ENCODE results near the gene TPP2. TPM values are rescaled to one million over a fixed set of nuclear protein-coding genes. Genes with fewer than 3 reads are reported as not detected.

TPP2 gene
- total RNA-seq, 1 experiment from 2014 or later: 52.6 TPM

DNA sequence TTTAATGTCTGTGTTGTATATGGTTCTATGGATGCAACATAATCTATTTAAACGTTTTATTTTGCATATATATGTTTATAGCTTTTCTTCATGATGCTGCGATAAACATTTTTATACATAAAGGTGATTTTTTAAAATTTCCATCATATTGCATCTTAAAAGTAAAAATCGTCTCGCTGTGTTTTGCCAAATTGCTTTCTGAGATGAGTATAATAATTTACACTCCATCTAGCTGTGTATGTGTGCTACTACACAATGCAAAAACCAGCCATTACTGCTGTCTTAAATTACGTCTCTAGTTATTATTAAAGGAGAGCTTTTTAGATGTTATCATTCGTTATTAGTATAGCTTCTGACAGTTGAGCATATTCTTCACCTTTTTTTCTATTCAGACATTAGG, 60.8 kb downstream of the TPP2 start:
- DNase-seq (ENCODE audit: low read depth): no peak

DNA sequence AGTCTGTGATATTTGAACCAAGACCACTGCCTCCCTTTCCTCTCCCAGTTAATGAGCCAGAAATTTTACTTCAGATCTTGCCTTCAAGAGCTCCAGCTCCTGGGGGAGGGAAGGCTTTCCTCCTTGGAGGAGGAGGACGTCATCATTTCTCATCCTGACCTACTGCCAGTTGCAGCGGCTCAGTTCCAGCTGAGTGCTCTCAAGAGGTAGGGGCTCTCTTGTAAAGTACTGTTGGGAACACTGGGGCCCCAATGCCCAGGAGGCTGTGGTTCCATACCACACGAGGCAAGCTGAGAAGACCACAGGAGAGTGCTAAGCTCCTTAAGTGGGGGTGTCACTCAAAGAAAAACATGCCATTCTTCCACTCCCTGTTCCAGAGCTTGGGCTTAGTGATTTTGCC, 61.9 kb downstream of the TPP2 start:
- DNase-seq (ENCODE audit: low read depth): no peak

DNA sequence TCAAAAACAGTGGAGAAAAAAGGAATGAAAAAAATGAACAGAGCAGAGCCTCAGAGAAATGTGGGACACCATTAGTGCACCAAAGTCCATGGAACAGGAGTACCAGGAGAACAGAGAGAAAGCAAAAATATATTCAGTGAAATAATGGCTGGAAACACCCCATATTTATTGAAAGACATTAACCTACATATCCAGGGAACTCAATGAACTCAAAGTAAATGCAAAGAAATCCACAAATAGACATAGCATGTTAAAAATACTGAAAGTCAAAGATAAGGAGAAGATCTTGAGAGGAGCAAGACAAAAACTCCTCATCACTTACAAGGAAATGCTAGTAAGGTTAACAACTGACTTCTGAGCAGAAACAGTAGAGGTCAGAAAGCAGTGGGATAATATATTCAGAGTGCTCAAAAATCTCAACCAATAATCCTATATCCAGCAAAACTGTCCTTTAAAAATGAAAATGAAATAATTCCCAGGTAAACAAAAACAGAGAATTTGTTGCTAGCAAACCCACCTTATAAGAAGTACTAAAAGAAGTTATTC, 62.5 kb downstream of the TPP2 start:
- no peak for DNase-seq (ENCODE audit: low read depth)

DNA sequence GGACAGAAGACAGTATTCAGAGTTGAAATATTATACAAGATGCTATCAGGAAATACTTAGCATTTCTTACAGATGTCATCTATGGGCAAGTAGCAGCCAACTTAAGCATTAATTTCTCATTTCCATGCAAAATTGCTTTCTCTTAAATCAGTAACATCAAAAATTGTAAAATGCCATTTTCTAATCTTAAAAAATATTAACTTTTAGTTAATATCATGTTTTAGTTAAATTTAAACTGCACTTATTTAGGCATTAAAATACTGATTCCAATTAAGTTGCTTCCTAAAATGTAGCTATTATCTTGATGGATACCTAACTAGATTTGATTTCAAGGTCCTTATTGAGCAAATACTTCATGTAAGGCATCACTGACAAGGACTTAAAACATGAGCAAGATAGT, 70.2 kb downstream of the TPP2 start:
- DNase-seq (ENCODE audit: low read depth): no peak

DNA sequence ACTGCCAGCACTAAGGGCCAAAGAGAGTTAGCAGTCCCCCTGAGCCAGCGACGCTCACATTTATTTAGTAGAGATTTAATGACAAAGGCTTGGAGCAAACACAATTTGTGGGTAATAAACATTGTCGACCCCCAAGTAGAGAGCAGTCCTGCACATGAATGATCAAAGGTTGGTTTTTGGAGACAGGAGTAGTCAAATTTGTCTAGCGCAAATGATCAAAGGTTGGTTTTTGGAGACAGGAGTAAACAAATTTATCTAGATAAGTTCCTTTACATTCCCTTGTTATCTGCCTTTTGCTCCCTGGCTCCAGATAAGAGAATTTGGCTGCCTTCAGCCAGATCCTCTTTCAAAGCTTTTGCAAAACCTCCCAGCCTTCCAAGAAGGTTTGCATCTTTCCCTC, 71.1 kb downstream of the TPP2 start:
- DNase-seq (ENCODE audit: low read depth): no peak

DNA sequence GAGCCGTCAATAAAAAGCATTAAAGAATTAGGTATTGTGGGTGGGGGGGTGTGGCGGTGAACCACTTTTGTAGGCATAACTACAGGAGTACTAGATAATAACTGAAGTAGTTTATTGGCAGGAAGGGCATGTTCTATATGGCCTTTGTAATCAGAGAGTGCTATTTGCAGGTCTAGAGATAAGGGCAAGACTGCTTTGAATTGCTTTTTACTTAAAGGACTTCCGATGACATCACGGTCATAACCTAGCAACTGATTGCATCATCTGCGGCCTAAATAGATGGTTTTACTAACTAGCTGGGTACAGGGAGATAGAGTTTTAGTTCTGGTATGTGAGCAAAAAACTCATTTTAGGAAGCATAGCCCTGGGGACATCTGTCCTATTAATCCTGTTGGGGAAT, 73.3 kb downstream of the TPP2 start:
- DNase-seq (ENCODE audit: low read depth): no peak

DNA sequence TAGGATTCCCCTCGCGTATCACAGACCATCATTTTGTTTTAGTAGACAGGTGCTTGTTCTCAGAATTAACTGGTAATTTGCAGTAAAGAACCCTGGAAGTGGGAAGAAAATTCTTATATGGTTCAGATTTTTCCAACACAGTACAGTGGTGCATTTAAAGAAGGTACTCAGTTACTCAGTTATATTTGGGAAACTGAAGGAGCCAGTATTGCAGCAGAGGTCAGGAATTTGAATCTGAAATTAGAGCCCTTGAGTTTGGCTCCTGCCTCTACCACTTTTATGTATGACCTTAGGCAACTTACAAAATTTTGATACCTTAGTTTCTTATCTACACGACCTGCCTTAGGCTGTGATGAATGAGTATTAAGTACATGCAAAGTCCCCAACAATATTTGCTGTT, 78.3 kb downstream of the TPP2 start:
- DNase-seq (ENCODE audit: low read depth): no peak

- no peak for DNase-seq (ENCODE audit: low read depth)
Observed at GRCh38 chr13:102677122-102677521, 80.3 kb downstream of the TPP2 start.

DNA sequence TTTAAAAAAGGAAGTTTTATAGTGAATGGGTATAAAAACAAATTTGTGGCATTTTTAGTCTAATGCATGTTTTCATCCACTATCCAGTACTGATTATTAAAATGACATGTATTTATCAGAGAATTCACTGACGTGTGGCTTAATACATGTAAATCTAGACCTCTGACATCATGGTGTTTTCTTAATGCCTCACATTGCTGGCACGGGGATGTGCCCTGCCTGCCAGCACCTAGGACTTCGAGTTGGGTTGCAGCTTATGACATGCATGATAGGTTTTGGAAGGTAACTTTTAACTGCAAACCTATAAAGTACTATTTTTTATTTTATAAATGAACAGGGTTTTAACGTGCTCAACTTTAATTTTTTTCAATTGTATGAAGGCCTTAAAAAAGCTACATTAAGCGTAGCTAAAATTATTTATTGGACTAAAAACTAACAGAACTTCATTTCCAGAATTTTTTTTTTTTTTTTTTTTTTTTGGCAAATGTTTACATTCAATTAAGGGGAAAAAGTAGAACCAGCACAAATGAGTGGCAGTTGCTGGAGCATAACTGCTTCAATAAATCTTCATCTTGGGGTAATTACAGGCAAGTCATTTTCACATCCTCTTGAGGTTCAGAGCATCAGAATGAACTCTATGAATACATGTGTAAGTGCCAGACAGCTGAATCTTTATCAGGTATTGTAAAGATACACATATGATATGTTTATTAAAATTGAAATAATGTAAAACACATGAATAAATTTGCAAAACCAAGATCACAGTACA, 81.7 kb downstream of the TPP2 start:
- no peak for DNase-seq (ENCODE audit: low read depth)

DNA sequence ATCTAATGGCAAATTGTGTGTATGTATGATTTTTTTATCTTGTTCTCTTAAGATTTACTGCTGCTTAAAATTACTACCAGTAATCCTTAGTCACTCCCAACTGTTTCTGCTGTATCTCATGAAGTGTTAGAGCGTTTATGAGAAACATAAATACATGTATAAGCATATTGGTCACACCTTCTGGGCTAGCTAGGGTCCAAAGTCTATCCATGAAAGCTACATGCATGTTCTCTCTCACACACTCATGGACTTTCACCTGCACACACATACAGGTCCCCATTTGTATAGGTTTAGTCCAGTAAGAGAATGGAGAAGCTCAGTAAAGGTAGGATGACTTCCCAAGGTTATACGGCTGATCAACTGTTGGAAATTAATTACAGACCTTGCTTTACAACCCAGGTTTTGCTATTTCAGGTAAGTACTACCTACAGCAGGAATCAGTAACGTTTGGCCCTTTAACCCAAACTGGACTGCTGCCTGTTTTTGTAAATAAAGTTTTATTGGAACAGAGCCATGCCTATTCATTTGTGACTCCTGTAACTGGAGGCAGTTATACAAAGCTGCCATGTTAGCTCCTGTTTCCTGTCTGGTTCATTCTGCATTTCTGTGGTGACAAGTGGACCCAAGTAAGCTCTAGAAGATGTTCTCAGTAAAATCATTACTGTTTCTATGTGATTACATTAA, 82.8 kb downstream of the TPP2 start:
- no peak for DNase-seq (ENCODE audit: low read depth)

GRCh38 chr13:102680133-102680717, 83.4 kb downstream of the TPP2 start:
- DNase-seq (ENCODE audit: low read depth): no peak

DNA sequence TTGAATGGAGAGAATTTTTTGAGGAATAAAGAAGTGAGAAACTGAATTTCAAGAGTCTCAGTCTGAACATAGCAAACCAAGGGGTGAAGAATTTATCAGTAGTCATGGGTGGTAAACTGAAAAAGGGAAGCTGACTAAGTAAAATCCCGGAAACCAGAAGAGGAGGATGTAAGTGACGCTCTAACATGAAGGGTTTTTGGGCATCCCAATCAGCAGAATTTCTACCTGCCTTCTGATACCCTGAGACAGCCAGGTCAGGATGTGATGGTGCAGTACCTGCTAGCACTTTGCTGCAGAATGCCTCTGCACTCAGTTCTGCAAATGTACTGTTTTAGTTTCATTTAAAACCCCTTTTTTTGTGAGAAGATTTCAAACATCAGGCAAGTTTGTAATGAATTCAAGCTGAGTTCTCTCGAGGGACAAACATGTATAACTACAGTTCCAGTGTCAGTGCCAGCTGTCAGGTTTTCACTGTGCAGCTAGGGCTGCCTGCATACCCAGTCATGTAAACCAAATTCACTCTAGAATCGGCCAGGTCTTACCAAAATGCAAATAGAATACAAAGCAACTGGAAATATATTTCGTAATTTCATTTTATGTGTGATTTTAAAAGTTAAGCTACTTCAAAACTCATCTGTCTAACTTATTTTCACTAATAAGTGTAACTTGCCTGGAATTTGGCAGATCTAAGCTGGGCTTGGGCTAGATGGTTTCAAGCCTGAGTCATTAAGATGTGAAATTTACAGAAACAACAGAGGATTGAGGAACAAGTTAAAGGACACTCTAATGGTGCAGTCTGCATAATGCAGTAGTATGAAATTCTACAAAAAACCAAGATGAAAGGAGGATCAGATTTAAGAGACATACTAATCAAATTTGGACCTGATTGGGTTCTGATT, 84.3 kb downstream of the TPP2 start:
- no peak for DNase-seq (ENCODE audit: low read depth)

DNA sequence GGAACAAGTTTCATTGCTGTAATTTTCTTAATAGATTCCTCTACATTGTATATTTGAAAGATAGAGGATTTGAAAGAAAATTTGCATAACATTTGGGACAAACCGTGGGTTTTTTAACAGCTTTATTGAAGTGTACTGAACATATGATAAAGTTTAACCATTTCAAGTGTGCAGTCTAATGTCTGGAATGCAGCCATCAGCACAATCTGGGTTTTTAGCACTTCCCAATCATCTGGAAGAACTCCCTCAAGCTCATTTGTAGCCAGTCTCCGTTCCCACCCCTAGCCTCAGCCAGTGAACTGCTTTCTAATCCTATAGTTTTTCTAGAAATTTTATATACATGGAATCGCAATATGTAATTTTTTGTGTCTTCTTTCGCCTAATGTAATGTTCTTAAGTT, 85.4 kb downstream of the TPP2 start:
- no peak for DNase-seq (ENCODE audit: low read depth)

GRCh38 chr13:102682727-102683126, 85.9 kb downstream of the TPP2 start:
- no peak for DNase-seq (ENCODE audit: low read depth)

DNA sequence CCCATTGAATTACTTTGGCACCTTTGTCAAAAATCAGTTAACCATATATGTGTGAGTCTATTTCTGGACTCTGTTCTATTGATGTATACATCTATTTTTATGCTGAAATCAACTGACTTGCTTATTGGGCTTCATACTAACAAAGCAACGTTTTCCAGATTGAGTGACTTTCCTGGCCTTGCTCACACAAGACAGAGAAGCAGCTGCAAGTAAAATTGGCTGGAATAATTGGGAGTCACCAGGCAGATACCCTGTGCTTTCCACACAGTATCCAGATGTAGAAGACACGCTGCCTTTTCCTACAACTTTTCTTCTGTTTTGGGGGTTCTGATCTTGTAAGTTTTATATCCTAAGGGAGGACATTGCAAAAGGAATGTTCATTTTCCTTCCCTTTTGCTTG, 86.9 kb downstream of the TPP2 start:
- DNase-seq (ENCODE audit: low read depth): no peak

- DNase-seq (ENCODE audit: low read depth): no peak
Observed at GRCh38 chr13:102686024-102686423, 89.2 kb downstream of the TPP2 start.

- no peak for DNase-seq (ENCODE audit: low read depth)
Observed at GRCh38 chr13:102687520-102687919, 90.7 kb downstream of the TPP2 start.

DNA sequence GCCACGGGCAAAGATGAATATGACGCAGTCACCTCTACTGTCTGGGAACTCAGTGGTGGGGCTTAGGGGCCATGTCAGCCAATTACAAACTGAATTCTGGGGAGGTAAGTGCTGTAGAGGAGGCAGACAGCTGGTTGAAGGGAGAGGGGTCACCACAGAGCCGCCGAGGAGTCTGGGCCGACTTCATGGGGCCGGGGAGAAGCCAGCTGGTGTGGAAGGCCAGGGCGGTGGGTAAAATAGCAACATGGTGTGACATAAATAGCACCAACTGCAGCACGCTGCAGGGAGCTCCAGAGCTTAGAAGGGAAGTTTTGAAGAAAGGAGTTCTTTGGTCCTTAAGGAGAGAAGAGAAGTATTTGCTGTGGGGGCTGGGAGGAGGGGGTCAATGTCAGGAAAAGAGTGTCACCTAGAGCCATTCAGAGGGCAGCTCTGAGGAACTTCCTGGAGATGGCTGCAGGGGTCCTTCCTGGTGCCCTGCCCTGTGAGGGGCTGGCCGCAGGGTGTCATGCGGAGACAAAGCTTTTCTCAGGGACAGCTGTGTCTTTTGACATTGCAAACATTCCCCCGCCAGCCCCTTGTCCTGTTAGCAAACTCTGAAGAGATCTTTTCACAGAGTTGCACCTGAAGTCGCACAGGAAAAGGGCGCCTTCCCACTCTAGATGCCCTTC, 91.7 kb downstream of the TPP2 start:
- no peak for DNase-seq (ENCODE audit: low read depth)

DNA sequence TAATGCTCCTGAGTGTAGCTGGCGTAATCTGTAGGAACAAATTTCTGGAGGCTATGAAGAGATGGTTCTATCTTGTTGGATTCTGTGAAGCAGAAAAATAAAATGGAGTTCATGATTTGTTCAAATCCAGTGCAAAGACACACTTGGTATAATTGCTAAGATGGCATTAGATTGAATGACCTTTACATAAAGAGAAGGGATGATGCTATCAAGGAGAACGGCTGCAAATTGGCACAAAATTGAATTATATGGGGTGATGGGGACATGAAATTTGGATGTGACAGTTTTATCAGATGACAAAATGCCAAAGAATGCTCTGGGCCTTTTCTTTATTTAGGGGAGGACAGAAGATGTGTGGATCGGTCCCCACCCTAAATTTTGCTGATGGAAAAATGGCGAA, 94.1 kb downstream of the TPP2 start:
- no peak for DNase-seq (ENCODE audit: low read depth)

DNA sequence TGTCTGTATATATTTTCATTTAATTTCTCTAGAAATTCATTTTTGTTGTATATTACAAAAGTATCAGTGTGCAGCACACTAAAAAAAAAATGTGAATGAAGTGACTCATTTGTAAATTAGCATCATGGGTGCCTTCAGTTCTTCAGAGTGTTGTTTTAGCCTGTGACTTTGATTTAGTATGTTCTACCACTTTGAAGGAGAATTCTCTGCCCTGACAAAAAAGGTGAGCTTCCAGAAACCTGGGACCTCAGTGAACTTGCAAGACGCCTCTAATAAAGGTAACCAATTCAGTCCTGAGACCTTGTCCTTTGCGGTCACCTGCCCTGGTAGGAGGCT, 95.7 kb downstream of the TPP2 start:
- DNase-seq (ENCODE audit: low read depth): no peak

DNA sequence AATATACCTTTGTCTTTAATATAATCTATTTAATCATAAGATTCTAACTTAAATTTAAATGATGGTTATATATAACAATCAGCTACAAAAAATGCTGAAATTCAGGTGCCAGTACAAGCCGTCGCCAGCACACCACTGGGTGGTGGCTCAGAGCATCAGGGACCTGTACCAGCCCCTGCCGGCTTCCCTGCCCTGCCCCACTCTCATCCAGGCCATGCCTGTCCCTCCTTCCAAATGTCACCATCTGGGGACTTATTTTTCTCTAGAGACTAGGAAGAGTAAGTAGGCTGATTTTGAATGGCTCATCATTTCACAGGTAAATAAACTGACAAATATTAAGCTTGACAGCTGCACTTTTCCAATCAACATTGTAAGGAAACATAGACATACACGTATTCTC, 96.5 kb downstream of the TPP2 start:
- no peak for DNase-seq (ENCODE audit: low read depth)

GRCh38 chr13:102693776-102694175, 97.0 kb downstream of the TPP2 start:
- DNase-seq (ENCODE audit: low read depth): no peak
